MV-4-11 (cell line): Measurements from ENCODE around the gene GRM1.
"Not testable (repeated sequence)": the region's sequence is repeated elsewhere in the genome, so short reads cannot be mapped to it uniquely, and the experiment has no call there.

Experiments
- DNase-seq: peaks from one replicate; lab custom pipeline; 2025; lab: John Stamatoyannopoulos, UW

GRM1 gene

GRCh38 chr6:146191166-146191565, 162.3 kb downstream of the GRM1 start:
- DNase-seq = no peak

- DNase-seq = no peak
Measured at GRCh38 chr6:146191612-146192011, 162.8 kb downstream of the GRM1 start.

GRCh38 chr6:146194434-146194833, 165.6 kb downstream of the GRM1 start:
- DNase-seq = no peak

- no peak for DNase-seq
Measured at GRCh38 chr6:146200176-146200575, 171.3 kb downstream of the GRM1 start.

- DNase-seq = no peak
Measured at GRCh38 chr6:146202570-146202969, 173.7 kb downstream of the GRM1 start.

GRCh38 chr6:146209942-146210341, 181.1 kb downstream of the GRM1 start:
- no peak for DNase-seq

GRCh38 chr6:146210406-146211083, 181.7 kb downstream of the GRM1 start:
- no peak for DNase-seq

GRCh38 chr6:146211646-146212045, 182.8 kb downstream of the GRM1 start:
- no peak for DNase-seq

GRCh38 chr6:146212781-146213180, 183.9 kb downstream of the GRM1 start:
- no peak for DNase-seq

GRCh38 chr6:146219101-146219500, 190.2 kb downstream of the GRM1 start:
- no peak for DNase-seq

- DNase-seq = no peak
Measured at GRCh38 chr6:146224449-146224848, 195.6 kb downstream of the GRM1 start.

- DNase-seq = no peak
Measured at GRCh38 chr6:146224988-146225387, 196.1 kb downstream of the GRM1 start.

- no peak for DNase-seq
Measured at GRCh38 chr6:146240322-146240721, 211.5 kb downstream of the GRM1 start.

- no peak for DNase-seq
Measured at GRCh38 chr6:146240807-146241206, 211.9 kb downstream of the GRM1 start.

- not testable (repeated sequence) for DNase-seq
Measured at GRCh38 chr6:146243646-146244045, 214.8 kb downstream of the GRM1 start.

- DNase-seq = no peak
Measured at GRCh38 chr6:146244630-146245143, 215.8 kb downstream of the GRM1 start.

- no peak for DNase-seq
Measured at GRCh38 chr6:146246028-146246427, 217.2 kb downstream of the GRM1 start.

GRCh38 chr6:146253691-146254090, 224.8 kb downstream of the GRM1 start:
- DNase-seq = no peak

GRCh38 chr6:146258206-146258605, 229.3 kb downstream of the GRM1 start:
- DNase-seq = no peak

- DNase-seq = no peak
Measured at GRCh38 chr6:146260886-146261285, 232.0 kb downstream of the GRM1 start.

GRCh38 chr6:146265056-146265455, 236.2 kb downstream of the GRM1 start:
- no peak for DNase-seq

GRCh38 chr6:146267447-146267846, 238.6 kb downstream of the GRM1 start:
- DNase-seq = no peak

GRCh38 chr6:146267946-146268345, 239.1 kb downstream of the GRM1 start:
- no peak for DNase-seq

- no peak for DNase-seq
Measured at GRCh38 chr6:146269482-146269881, 240.6 kb downstream of the GRM1 start.
